ENCODE data around the gene LIN7A.

GRCh38 chr12:80837342-80837978 lies 100.3 kb downstream of the LIN7A start:
- TF ChIP-seq CTCF (conservative IDR thresholded peaks at IDR 0.05 in 1 of 2, IDR thresholded peaks at IDR 0.05 in 1 of 2; ENCODE audit: low read depth in 1 of 2, low read length in 2 of 2), result peak; percentile 94 to 98
- TF ChIP-seq EZH2 (IDR thresholded peaks at IDR 0.05; ENCODE audit: low read length, missing control alignments), result no peak
